ENCODE results near the gene EEF2. TPM values are rescaled to one million over a fixed set of nuclear protein-coding genes. Genes with fewer than 3 reads are reported as not detected.

EEF2 gene
- total RNA-seq, 1 experiment from 2014 or later, result 2,701 TPM

- ChIA-PET CTCF (no interaction called here), POLR2A (ENCODE audit: low non-redundant PET) (no interaction called here)
- no TSS peak for BruUV-seq (replicated peaks)
- peaks cover 58% of the 10 kb centered on the region for H3K36me3 ChIP-seq (ENCODE audit: insufficient read depth, low read length, poor library complexity, severe bottlenecking)
- TF ChIP-seq EZH2 (IDR thresholded peaks at IDR 0.05; ENCODE audit: borderline replicate concordance, low read depth, low read length, poor library complexity, severe bottlenecking), result no peak
- TF ChIP-seq, protein P1, sequence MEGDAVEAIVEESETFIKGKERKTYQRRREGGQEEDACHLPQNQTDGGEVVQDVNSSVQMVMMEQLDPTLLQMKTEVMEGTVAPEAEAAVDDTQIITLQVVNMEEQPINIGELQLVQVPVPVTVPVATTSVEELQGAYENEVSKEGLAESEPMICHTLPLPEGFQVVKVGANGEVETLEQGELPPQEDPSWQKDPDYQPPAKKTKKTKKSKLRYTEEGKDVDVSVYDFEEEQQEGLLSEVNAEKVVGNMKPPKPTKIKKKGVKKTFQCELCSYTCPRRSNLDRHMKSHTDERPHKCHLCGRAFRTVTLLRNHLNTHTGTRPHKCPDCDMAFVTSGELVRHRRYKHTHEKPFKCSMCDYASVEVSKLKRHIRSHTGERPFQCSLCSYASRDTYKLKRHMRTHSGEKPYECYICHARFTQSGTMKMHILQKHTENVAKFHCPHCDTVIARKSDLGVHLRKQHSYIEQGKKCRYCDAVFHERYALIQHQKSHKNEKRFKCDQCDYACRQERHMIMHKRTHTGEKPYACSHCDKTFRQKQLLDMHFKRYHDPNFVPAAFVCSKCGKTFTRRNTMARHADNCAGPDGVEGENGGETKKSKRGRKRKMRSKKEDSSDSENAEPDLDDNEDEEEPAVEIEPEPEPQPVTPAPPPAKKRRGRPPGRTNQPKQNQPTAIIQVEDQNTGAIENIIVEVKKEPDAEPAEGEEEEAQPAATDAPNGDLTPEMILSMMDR (conservative IDR thresholded peaks at IDR 0.05; ENCODE audit: low read depth, low read length), result no peak
- no peaks in the 10 kb centered on the region for H3K9me3 ChIP-seq (ENCODE audit: low read depth, low read length, poor library complexity, severe bottlenecking)
- intact Hi-C loops (cut with micrococcal nuclease; ENCODE audit: unreplicated experiment), result no loop called here
- no peaks in the 10 kb centered on the region for H3K27me3 ChIP-seq (replicated peaks; ENCODE audit: insufficient read depth, low read depth, low read length, poor library complexity)
- DNase-seq (ENCODE audit: low spot score), result peak; percentile 66
- peak overlapping the region; percentile 96 for H3K27ac ChIP-seq (ENCODE audit: low read depth, low read length, poor library complexity, severe bottlenecking)
- peaks cover 36% of the 10 kb centered on the region for H3K4me1 ChIP-seq (ENCODE audit: insufficient read depth, low read length, poor library complexity, severe bottlenecking)
- H3K4me3 ChIP-seq (ENCODE audit: low read depth, low read length, poor library complexity, severe bottlenecking), result peak overlapping the region; percentile 98
These were observed 1.2 kb downstream of the EEF2 start for GRCh38 chr19:3983936-3984583.

- peak overlapping the region; percentile 96 for H3K27ac ChIP-seq (ENCODE audit: low read depth, low read length, poor library complexity, severe bottlenecking)
- ChIA-PET CTCF (no interaction called here), POLR2A (ENCODE audit: low non-redundant PET) (no interaction called here)
- peak overlapping the region; percentile 98 for H3K4me3 ChIP-seq (ENCODE audit: low read depth, low read length, poor library complexity, severe bottlenecking)
- BruUV-seq (replicated peaks), result no TSS peak
- H3K4me1 ChIP-seq (ENCODE audit: insufficient read depth, low read length, poor library complexity, severe bottlenecking), result peaks cover 36% of the 10 kb centered on the region
- TF ChIP-seq, protein P1 (conservative IDR thresholded peaks at IDR 0.05; ENCODE audit: low read depth, low read length), result no peak
- no peak for TF ChIP-seq EZH2 (IDR thresholded peaks at IDR 0.05; ENCODE audit: borderline replicate concordance, low read depth, low read length, poor library complexity, severe bottlenecking)
- no peaks in the 10 kb centered on the region for H3K9me3 ChIP-seq (ENCODE audit: low read depth, low read length, poor library complexity, severe bottlenecking)
- H3K27me3 ChIP-seq (replicated peaks; ENCODE audit: insufficient read depth, low read depth, low read length, poor library complexity), result no peaks in the 10 kb centered on the region
- intact Hi-C loops (cut with micrococcal nuclease; ENCODE audit: unreplicated experiment), result no loop called here
- no peak for DNase-seq (ENCODE audit: low spot score)
- H3K36me3 ChIP-seq (ENCODE audit: insufficient read depth, low read length, poor library complexity, severe bottlenecking), result peaks cover 63% of the 10 kb centered on the region
These were observed 1.7 kb downstream of the EEF2 start for GRCh38 chr19:3983542-3983914.

- H3K9me3 ChIP-seq (ENCODE audit: low read depth, low read length, poor library complexity, severe bottlenecking), result no peaks in the 10 kb centered on the region
- no peaks in the 10 kb centered on the region for H3K27me3 ChIP-seq (replicated peaks; ENCODE audit: insufficient read depth, low read depth, low read length, poor library complexity)
- peak overlapping the region; percentile 98 for H3K4me3 ChIP-seq (ENCODE audit: low read depth, low read length, poor library complexity, severe bottlenecking)
- peak overlapping the region; percentile 96 for H3K27ac ChIP-seq (ENCODE audit: low read depth, low read length, poor library complexity, severe bottlenecking)
- TF ChIP-seq, protein P1 (conservative IDR thresholded peaks at IDR 0.05; ENCODE audit: low read depth, low read length), result no peak
- TF ChIP-seq EZH2 (IDR thresholded peaks at IDR 0.05; ENCODE audit: borderline replicate concordance, low read depth, low read length, poor library complexity, severe bottlenecking), result no peak
- ChIA-PET POLR2A (ENCODE audit: low non-redundant PET) (interaction anchor here (0.6 kb wide), 1 partner anchor 134 kb away, joined by 3 read pairs; no protein-coding TSS in a partner anchor), CTCF (no interaction called here)
- DNase-seq (ENCODE audit: low spot score), result no peak
- H3K36me3 ChIP-seq (ENCODE audit: insufficient read depth, low read length, poor library complexity, severe bottlenecking), result peaks cover 69% of the 10 kb centered on the region
- no TSS peak for BruUV-seq (replicated peaks)
- intact Hi-C loops (cut with micrococcal nuclease; ENCODE audit: unreplicated experiment), result no loop called here
- H3K4me1 ChIP-seq (ENCODE audit: insufficient read depth, low read length, poor library complexity, severe bottlenecking), result peaks cover 36% of the 10 kb centered on the region
These were observed 2.3 kb downstream of the EEF2 start for GRCh38 chr19:3982701-3983541.

All from A673 (cell line).